Large intestine (tissue), 12 donors: Measurements from ENCODE around the gene C10orf88. TPM values are rescaled to one million over a fixed set of nuclear protein-coding genes. Genes with fewer than 3 reads are reported as not detected.

Experiments used
- DNase-seq, 2 donors: peaks; one replicate each; pipeline versions ENCODE4 v3.0.0 to v3.0.0-alpha.2; 2013
- H3K27ac ChIP-seq: one replicate; pipeline ENCODE4 v1.5.1; 2013; ENCODE audit warnings: low read length
- H3K27me3 ChIP-seq: 2 replicates; pipeline ENCODE4 v1.6.1; 2013; ENCODE audit warnings: low read length; ENCODE audit not compliant: control insufficient read depth, insufficient read depth
- H3K36me3 ChIP-seq: 2 replicates; pipeline ENCODE4 v1.6.1; 2013; ENCODE audit warnings: low read length; ENCODE audit not compliant: control insufficient read depth, insufficient read depth
- H3K4me1 ChIP-seq: one replicate; pipeline ENCODE4 v1.6.1; 2013; ENCODE audit warnings: low read length; ENCODE audit not compliant: control insufficient read depth, insufficient read depth
- H3K4me3 ChIP-seq: one replicate; pipeline ENCODE4 v1.5.1; 2013; ENCODE audit warnings: low read length
- H3K9me3 ChIP-seq: one replicate; pipeline ENCODE4 v1.6.1; 2013; ENCODE audit warnings: mild to moderate bottlenecking, low read depth, low read length, moderate library complexity; ENCODE audit not compliant: control insufficient read depth
- WGBS: methylation state at CpG from one replicate; pipeline ENCODE4 v1.1.5; 2013; ENCODE audit warnings: low lambda C conversion rate; ENCODE audit not compliant: insufficient coverage; 5-methylcytosine and 5-hydroxymethylcytosine counted together
- long read RNA-seq, 11 donors: transcript quantifications; one replicate each; lab custom pipeline, GENCODE V29; 2026
- polyA plus RNA-seq: library from polyadenylated mRNA; unstranded; fragments of 120-200 nt; gene quantifications from one replicate; pipeline ENCODE4 v1.2.1, GENCODE V29; 2013

Gene C10orf88
- 11.4 TPM for polyA plus RNA-seq
- long read RNA-seq, donor 1, partial matches to known transcripts = 0 of 1 reads
- long read RNA-seq, donor 1, other reads (novel, unspliced or antisense) = 0 of 1 reads
- long read RNA-seq, donor 2 = 0 reads
- long read RNA-seq, donor 3 = 0 reads
- long read RNA-seq, donor 4, partial matches to known transcripts = 0 of 1 reads
- long read RNA-seq, donor 4, other reads (novel, unspliced or antisense) = 0 of 1 reads
- long read RNA-seq, donor 5, partial matches to known transcripts = 0 of 2 reads
- long read RNA-seq, donor 5, other reads (novel, unspliced or antisense) = 0 of 2 reads
- long read RNA-seq, donor 6, partial matches to known transcripts = 0 of 4 reads
- long read RNA-seq, donor 6, other reads (novel, unspliced or antisense) = 0 of 4 reads
- long read RNA-seq, donor 7, partial matches to known transcripts = 0 of 3 reads
- long read RNA-seq, donor 7, other reads (novel, unspliced or antisense) = 0 of 3 reads
- long read RNA-seq, donor 8, partial matches to known transcripts = 0 of 1 reads
- long read RNA-seq, donor 8, other reads (novel, unspliced or antisense) = 0 of 1 reads
- long read RNA-seq, donor 9, partial matches to known transcripts = 0 of 4 reads
- long read RNA-seq, donor 9, other reads (novel, unspliced or antisense) = 0 of 4 reads
- long read RNA-seq, donor 10, partial matches to known transcripts = 0 of 4 reads
- long read RNA-seq, donor 10, other reads (novel, unspliced or antisense) = 0 of 4 reads
- long read RNA-seq, donor 11, partial matches to known transcripts = 0 of 3 reads
- long read RNA-seq, donor 11, other reads (novel, unspliced or antisense) = 0 of 3 reads

DNA sequence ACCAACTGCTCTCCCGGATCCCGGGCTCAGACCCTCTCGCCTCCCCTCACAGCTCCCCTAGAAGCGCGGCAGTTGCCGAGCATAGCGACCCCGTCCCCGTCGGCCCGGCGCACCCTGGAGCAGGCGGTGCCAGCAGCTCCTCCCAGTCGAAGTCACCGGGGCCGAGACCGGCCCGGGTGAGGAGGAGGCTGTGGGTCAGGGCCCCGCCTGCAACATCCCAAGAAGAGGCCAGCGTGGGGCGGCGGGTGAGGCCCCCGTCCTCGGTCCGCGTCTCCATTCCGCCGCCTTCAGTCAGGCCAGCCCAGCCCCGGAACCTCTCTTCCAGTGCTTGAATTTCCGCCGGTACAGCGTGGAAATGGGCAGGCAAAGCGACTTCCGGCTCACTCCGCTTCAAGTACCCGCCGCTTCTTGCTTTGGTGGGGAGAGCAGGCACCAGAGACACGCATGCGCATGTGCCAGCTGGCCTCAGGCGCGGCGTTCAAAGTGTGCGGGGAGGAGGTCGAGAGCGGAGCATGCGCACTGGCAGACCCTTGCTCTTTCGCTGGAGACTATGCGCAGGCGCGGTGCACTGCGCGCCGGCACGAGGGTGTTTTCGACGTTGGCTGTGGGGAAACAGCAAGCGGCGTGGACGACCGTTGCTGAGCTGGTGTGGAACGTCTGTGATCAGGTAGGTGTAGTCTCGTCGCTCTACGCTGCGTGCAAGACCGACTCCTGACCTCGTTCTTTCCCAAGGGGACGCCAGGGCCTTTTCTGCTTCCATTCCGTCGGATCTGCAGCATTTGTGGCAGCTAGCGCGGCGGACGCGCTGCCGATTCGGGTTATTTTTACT lies at the start of gene C10orf88:
TSS of gene C10orf88 (minus strand) at position 326 of the 829 bp plus-strand sequence. CDS start at position 277, 49 bp downstream.
- H3K4me3 ChIP-seq = peak within 1 kb of the TSS; percentile 88
- peaks cover 3% of the 10 kb centered on the region for H3K4me1 ChIP-seq
- no CpG with 5 or more reads among the region's 77 CpGs for WGBS
- peak; percentile 99 to 100 for DNase-seq
- H3K27ac ChIP-seq = peak within 1 kb of the TSS; percentile 67
- H3K9me3 ChIP-seq = peaks cover 7% of the 10 kb centered on the region
- peaks cover 5% of the 10 kb centered on the region for H3K27me3 ChIP-seq
- peaks cover 2% of the 10 kb centered on the region for H3K36me3 ChIP-seq

- Histone ChIP-seq H3K27me3 (no peaks in the 10 kb centered on the region), H3K9me3 (no peaks in the 10 kb centered on the region), H3K27ac (no peak overlapping the region), H3K36me3 (peaks cover 16% of the 10 kb centered on the region), H3K4me3 (no peak overlapping the region), H3K4me1 (no peaks in the 10 kb centered on the region)
- no peak for DNase-seq
- WGBS = no CpG with 5 or more reads among the region's 2 CpGs
These were observed 47.3 kb upstream of the C10orf88 start for GRCh38 chr10:123001370-123001769.

DNA sequence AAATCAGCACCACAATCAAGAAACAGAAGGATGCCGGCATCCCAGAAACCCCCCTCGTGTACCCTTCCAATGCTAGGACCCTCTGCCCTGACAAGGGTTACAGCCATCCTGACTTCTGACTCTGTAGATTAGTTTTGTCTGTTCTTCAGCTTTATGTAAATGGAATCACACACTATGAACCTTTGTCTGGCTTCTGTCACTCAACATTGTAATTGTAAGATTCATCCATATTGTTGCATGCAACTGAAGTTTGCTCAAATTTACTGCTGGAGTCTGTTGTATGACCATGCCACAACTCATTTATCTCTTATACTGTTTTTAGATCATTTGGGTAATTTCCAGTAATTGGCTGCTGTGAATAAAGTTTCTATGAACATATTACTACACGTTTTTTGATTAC lies 46.1 kb upstream of the C10orf88 start:
- 57% methylated on average over 1 of the region's 3 CpGs for WGBS

GRCh38 chr10:122999347-122999746 lies 45.3 kb upstream of the C10orf88 start:
- Histone ChIP-seq H3K27ac (no peak overlapping the region), H3K4me3 (no peak overlapping the region), H3K36me3 (peaks cover 29% of the 10 kb centered on the region), H3K9me3 (no peaks in the 10 kb centered on the region), H3K27me3 (no peaks in the 10 kb centered on the region), H3K4me1 (no peaks in the 10 kb centered on the region)
- 60% methylated on average over 1 of the region's 3 CpGs for WGBS
- DNase-seq = no peak

More for the DNA sequence above, 46.1 kb upstream of the C10orf88 start:
- Histone ChIP-seq H3K9me3 (no peaks in the 10 kb centered on the region), H3K4me3 (no peak overlapping the region), H3K27me3 (no peaks in the 10 kb centered on the region), H3K4me1 (no peaks in the 10 kb centered on the region), H3K36me3 (peaks cover 24% of the 10 kb centered on the region), H3K27ac (no peak overlapping the region)
- no peak for DNase-seq

GRCh38 chr10:122998934-122999333 lies 44.9 kb upstream of the C10orf88 start:
- no peak for DNase-seq
- no peaks in the 10 kb centered on the region for H3K27me3 ChIP-seq
- no peak overlapping the region for H3K27ac ChIP-seq
- H3K9me3 ChIP-seq = no peaks in the 10 kb centered on the region
- no peak overlapping the region for H3K4me3 ChIP-seq
- H3K4me1 ChIP-seq = no peaks in the 10 kb centered on the region
- peaks cover 33% of the 10 kb centered on the region for H3K36me3 ChIP-seq
- WGBS = 100% methylated on average over 1 of the region's 3 CpGs

GRCh38 chr10:122998360-122998917 lies 44.4 kb upstream of the C10orf88 start:
- no peak overlapping the region for H3K27ac ChIP-seq
- no peak for DNase-seq
- H3K9me3 ChIP-seq = no peaks in the 10 kb centered on the region
- WGBS = 94% methylated on average over 2 of the region's 6 CpGs
- no peaks in the 10 kb centered on the region for H3K4me1 ChIP-seq
- no peak overlapping the region for H3K4me3 ChIP-seq
- H3K36me3 ChIP-seq = peaks cover 36% of the 10 kb centered on the region
- no peaks in the 10 kb centered on the region for H3K27me3 ChIP-seq

GRCh38 chr10:122997864-122998263 lies 43.8 kb upstream of the C10orf88 start:
- Histone ChIP-seq H3K4me3 (no peak overlapping the region), H3K27me3 (no peaks in the 10 kb centered on the region)
- 80% methylated on average over 1 of the region's 3 CpGs for WGBS

GRCh38 chr10:122995936-122996335 lies 41.9 kb upstream of the C10orf88 start:
- Histone ChIP-seq H3K4me3 (no peak overlapping the region), H3K27me3 (no peaks in the 10 kb centered on the region), H3K9me3 (no peaks in the 10 kb centered on the region), H3K27ac (no peak overlapping the region), H3K4me1 (no peaks in the 10 kb centered on the region), H3K36me3 (peaks cover 38% of the 10 kb centered on the region)
- DNase-seq = no peak
- 93% methylated on average over 2 of the region's 4 CpGs for WGBS

More at GRCh38 chr10:122997864-122998263, 43.8 kb upstream of the C10orf88 start:
- no peaks in the 10 kb centered on the region for H3K9me3 ChIP-seq
- no peaks in the 10 kb centered on the region for H3K4me1 ChIP-seq
- DNase-seq = no peak
- H3K27ac ChIP-seq = no peak overlapping the region
- peaks cover 36% of the 10 kb centered on the region for H3K36me3 ChIP-seq

GRCh38 chr10:122993797-122994336 lies 39.8 kb upstream of the C10orf88 start:
- Histone ChIP-seq H3K9me3 (no peaks in the 10 kb centered on the region), H3K27me3 (no peaks in the 10 kb centered on the region), H3K36me3 (peaks cover 36% of the 10 kb centered on the region), H3K4me1 (no peaks in the 10 kb centered on the region), H3K27ac (no peak overlapping the region), H3K4me3 (no peak overlapping the region)
- no CpG with 5 or more reads among the region's 6 CpGs for WGBS
- DNase-seq = no peak
